Choroid plexus epithelial cell (primary cell): ENCODE measurements around the gene SENP8.

Experiments used
- DNase-seq: peaks from one replicate; pipeline ENCODE4 v3.0.0-alpha.2; 2010; ENCODE audit warnings: low read depth
- H3K4me3 ChIP-seq: 2 replicates; pipeline ENCODE4 v1.5.1; 2011; ENCODE audit warnings: low read depth, mild to moderate bottlenecking, control low read depth, low read length, moderate library complexity
- CTCF ChIP-seq: conservative IDR thresholded peaks from 2 replicates; pipeline ENCODE4 v1.5.1; 2011; ENCODE audit warnings: low read depth, mild to moderate bottlenecking, control low read depth, inconsistent platforms, low read length, moderate library complexity

Gene SENP8

GRCh38 chr15:72163719-72164118, 45.5 kb downstream of the SENP8 start:
- H3K4me3 ChIP-seq, result no peak overlapping the region
- no peak for DNase-seq
- no peak for TF ChIP-seq CTCF

- TF ChIP-seq CTCF, result no peak
- H3K4me3 ChIP-seq, result no peak overlapping the region
- no peak for DNase-seq
These were observed 48.7 kb downstream of the SENP8 start for GRCh38 chr15:72166716-72167417.

- no peak for DNase-seq
- no peak for TF ChIP-seq CTCF
- H3K4me3 ChIP-seq, result no peak overlapping the region
These were observed 49.2 kb downstream of the SENP8 start for GRCh38 chr15:72167445-72167844.

GRCh38 chr15:72168131-72168807, 50.1 kb downstream of the SENP8 start:
- peak; percentile 90 for DNase-seq
- H3K4me3 ChIP-seq, result no peak overlapping the region
- TF ChIP-seq CTCF, result no peak

- H3K4me3 ChIP-seq, result no peak overlapping the region
- no peak for DNase-seq
- no peak for TF ChIP-seq CTCF
These were observed 50.6 kb downstream of the SENP8 start for GRCh38 chr15:72168808-72169190.

- no peak overlapping the region for H3K4me3 ChIP-seq
- no peak for TF ChIP-seq CTCF
- DNase-seq, result no peak
These were observed 51.2 kb downstream of the SENP8 start for GRCh38 chr15:72169236-72169920.
